ENCODE results near the gene CDC42EP5.

The CDC42EP5 gene

GRCh38 chr19:54461613-54462012, 11.5 kb downstream of the CDC42EP5 start:
- no peak for DNase-seq

GRCh38 chr19:54461210-54461609, 11.9 kb downstream of the CDC42EP5 start:
- DNase-seq: no peak

- DNase-seq: no peak
These were observed 12.7 kb downstream of the CDC42EP5 start for GRCh38 chr19:54460230-54461005.

GRCh38 chr19:54459282-54460229, 13.5 kb downstream of the CDC42EP5 start:
- no peak for DNase-seq

- no peak for DNase-seq
These were observed 14.3 kb downstream of the CDC42EP5 start for GRCh38 chr19:54458648-54459281.

DNA sequence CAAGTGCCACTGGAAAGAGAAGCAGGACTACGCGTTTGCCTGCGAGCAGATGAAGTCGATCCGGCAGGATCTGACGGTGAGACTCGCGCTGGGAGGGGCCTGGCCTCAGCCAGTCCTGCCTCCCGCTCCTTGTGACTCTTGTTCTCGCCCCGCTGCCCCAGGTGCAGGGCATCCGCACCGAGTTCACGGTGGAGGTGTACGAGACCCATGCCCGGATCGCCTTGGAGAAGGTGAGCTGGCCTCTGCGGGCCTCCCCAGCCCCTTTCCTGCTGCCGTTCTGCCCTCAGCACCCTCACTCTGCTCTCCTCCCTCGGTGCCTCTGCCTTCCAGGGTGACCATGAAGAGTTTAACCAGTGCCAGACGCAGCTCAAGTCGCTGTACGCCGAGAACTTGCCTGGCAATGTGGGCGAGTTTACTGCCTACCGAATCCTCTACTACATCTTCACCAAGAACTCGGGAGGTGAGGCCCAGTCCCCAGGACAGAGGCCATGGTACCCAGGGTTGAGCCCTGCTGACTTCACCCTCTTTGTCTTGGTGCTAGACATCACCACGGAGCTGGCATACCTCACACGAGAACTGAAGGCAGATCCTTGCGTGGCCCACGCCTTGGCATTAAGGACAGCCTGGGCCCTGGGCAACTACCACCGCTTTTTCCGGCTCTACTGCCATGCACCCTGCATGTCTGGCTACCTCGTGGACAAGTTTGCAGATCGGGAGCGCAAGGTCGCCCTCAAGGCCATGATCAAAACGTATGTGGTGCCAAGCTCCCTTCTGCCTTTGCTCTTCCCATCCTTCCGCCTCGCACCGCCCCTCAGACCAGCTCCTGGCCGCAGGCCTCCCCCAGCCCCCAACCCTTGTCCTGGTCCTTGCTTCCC, 15.1 kb downstream of the CDC42EP5 start:
- no peak for DNase-seq

DNA sequence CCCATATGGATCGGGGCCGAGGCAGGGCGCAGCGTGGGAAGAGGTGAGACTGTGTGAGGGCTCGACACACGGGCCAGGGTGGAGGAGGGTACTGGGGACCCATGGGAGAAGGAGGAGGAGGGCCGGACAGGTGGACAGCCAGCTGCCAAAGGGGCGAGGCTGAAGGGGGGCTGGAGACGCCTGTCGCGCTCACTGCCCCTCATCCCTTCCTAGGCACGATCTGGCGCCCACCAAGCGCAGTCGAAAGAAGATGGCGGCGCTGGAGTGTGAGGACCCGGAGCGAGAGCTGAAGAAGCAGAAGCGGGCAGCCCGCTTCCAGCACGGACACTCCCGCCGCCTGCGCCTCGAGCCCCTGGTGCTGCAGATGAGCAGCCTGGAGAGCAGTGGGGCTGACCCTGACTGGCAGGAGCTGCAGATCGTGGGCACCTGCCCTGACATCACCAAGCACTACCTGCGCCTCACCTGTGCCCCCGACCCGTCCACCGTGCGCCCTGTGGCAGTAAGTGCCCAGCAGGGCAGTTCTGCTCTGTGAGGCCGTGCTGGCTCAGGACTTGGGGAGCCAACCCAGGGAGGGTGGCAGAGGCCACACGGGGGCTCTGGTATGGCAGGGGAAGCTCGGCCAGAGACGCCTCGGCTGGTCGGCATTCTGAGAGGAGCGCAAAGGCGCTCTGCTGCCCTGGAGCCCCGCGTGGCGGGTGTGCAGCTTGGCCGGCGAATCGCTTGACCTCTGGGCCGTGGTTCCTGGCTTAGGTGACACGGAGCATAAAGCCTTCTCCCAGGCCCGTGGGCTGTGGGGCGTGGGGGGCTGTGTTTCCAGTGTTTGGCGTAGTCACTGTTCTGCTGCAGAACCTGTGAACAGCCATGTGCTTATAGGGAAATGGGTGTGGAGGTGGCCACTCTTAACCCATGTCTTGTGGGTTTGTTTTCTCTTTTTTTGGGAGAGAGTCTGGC, 16.4 kb downstream of the CDC42EP5 start:
- DNase-seq: no peak

DNA sequence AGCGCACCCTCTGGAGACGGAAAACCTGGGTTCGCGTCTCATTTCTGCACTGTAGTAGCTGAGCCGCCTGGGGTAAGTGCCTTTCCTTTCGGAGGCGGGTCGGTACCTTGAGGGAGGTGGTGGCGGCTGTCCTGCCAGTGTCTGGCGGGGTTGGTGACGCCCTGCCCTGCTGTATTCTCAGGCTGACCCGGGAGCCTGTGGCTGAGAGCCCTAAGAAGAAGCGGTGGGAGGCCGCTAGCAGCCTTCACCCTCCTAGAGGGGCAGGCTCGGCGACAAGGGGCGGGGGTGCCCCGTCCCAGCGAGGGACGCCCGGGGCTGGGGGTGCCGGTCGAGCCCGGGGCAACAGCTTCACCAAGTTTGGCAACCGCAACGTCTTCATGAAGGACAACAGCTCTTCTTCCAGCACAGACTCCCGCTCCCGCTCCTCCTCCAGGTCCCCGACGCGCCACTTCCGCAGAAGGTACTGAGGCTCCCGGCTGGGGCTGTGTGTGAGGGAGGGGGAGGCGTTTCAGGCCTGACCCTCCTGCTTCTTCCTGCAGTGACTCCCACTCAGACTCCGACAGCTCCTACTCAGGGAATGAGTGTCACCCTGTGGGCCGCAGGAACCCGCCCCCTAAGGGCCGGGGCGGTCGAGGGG, 17.2 kb downstream of the CDC42EP5 start:
- no peak for DNase-seq

- no peak for DNase-seq
These were observed 18.1 kb downstream of the CDC42EP5 start for GRCh38 chr19:54454781-54455675.

DNA sequence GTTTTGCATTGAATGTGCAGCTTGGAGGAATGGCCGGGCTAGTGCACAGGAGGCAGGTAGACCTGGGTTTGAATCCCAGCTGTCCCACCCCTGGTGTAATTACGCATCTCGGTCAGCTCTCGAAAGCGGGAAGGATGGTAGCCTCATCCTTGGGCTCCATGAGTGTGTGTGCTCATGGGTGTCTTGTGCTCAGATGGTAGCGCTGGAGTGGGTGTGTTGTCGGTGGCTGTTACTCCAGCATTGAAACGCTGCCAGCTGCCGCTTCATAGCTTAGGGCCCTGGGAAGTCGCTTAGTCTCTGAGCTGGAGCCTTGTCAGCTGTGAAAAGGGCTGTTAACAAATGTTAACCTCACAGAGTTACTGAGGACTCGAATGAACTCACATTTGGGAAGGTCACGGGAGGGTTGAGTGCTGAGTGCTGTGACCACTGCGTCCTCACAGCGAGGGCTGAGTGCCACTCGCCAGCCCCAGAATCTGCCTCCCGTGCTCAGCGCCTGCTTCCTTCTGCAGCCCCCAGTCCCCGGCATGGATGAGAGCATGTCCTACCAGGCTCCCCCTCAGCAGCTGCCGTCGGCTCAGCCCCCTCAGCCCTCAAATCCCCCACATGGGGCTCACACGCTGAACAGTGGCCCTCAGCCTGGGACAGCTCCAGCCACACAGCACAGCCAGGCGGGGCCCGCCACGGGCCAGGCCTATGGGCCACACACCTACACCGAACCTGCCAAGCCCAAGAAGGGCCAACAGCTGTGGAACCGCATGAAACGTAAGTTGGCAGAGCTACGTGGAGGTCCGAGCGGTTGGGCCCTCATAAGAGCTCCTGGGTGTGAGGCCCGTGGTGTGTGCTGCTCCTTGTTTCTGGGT, 18.9 kb downstream of the CDC42EP5 start:
- DNase-seq: no peak

- no peak for DNase-seq
These were observed 20.5 kb downstream of the CDC42EP5 start for GRCh38 chr19:54452626-54453025.

- DNase-seq: no peak
These were observed 21.1 kb downstream of the CDC42EP5 start for GRCh38 chr19:54451997-54452396.

- DNase-seq: no peak
These were observed 21.7 kb downstream of the CDC42EP5 start for GRCh38 chr19:54451331-54451871.

GRCh38 chr19:54449701-54450069, 23.4 kb downstream of the CDC42EP5 start:
- no peak for DNase-seq

- DNase-seq: peak; percentile 91 to 96 (median 93)
These were observed 24.1 kb downstream of the CDC42EP5 start, which contains the start of gene LENG8 for GRCh38 chr19:54448774-54449700. LENG8 (plus strand) TSS chr19:54449199; CDS start chr19:54451345, 2,146 bp downstream.

DNA sequence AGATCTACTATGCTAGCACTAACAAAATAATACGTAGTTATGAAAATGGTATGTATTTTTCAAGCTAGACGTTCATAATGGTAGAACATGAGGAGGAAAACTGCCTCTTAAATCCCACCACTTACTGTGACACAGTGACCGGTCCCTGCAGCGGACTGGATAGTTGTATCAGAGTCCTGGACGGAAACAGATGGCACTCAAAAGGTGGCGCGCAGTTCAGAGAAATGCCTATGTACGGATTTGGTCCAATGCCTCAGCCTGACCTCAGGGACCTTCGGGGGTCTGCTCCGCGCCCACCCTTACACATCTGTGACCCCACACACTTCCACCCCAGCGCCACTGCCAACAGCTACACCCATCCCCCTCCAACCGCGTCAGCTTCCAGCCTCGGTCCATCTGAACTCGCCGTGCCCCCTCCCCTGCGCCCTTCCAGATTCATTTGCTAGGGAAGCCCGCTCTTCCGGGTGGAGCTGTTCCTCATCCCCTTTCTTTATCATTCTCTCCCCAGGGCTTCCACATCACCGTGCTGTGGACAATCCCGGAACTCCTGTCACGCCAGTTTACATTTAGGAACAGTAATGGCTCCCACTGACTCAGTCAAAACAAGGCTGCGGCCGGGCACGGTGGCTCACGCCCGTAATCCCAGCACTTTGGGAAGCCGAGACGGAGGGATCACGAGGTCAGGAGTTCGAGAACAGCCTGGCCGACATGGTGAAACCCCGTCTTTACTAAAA, 24.9 kb downstream of the CDC42EP5 start:
- DNase-seq: no peak
